GM12864 (cell line): ENCODE results near the gene EVPL.
"Not testable (repeated sequence)": the region's sequence is repeated elsewhere in the genome, so short reads cannot be mapped to it uniquely, and the experiment has no call there.

ENCODE experiments used
- DNase-seq: peaks from one replicate; pipeline ENCODE4 v3.0.0-alpha.2; 2011; ENCODE audit warnings: low read depth
- H3K4me3 ChIP-seq: 2 replicates; pipeline ENCODE4 v1.5.1; 2011; ENCODE audit warnings: mild to moderate bottlenecking, low read depth, low read length, control low read depth
- TF ChIP-seq, protein P1 (sequence below): IDR thresholded peaks from 2 replicates; pipeline ENCODE4 v1.5.1; 2011; ENCODE audit warnings: low read depth, mild to moderate bottlenecking, moderate library complexity, low read length, control low read depth, inconsistent platforms; ENCODE audit errors: missing control alignments

EVPL gene

DNA sequence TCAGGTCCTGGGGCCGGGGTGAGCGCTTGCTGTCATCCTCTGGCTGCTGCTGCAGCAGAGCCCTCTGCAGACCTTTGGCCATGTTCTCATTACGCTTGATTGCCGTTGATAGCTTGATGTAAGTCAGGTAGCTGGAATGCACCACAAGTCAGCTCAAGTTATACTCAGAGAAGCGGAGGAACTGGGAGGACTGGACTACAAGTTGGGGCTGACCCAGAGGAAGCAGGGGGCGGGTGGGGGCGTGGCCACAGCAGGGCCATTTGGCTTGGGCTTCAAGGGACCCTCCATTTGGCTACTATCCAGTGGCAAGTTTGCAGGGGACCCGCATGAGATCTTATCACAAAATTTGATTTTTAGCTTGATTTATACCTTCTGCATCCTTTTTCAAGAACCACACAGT is 19.0 kb upstream of the EVPL start:
- TF ChIP-seq, protein P1, sequence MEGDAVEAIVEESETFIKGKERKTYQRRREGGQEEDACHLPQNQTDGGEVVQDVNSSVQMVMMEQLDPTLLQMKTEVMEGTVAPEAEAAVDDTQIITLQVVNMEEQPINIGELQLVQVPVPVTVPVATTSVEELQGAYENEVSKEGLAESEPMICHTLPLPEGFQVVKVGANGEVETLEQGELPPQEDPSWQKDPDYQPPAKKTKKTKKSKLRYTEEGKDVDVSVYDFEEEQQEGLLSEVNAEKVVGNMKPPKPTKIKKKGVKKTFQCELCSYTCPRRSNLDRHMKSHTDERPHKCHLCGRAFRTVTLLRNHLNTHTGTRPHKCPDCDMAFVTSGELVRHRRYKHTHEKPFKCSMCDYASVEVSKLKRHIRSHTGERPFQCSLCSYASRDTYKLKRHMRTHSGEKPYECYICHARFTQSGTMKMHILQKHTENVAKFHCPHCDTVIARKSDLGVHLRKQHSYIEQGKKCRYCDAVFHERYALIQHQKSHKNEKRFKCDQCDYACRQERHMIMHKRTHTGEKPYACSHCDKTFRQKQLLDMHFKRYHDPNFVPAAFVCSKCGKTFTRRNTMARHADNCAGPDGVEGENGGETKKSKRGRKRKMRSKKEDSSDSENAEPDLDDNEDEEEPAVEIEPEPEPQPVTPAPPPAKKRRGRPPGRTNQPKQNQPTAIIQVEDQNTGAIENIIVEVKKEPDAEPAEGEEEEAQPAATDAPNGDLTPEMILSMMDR, result no peak
- H3K4me3 ChIP-seq, result no peak overlapping the region
- DNase-seq, result no peak

DNA sequence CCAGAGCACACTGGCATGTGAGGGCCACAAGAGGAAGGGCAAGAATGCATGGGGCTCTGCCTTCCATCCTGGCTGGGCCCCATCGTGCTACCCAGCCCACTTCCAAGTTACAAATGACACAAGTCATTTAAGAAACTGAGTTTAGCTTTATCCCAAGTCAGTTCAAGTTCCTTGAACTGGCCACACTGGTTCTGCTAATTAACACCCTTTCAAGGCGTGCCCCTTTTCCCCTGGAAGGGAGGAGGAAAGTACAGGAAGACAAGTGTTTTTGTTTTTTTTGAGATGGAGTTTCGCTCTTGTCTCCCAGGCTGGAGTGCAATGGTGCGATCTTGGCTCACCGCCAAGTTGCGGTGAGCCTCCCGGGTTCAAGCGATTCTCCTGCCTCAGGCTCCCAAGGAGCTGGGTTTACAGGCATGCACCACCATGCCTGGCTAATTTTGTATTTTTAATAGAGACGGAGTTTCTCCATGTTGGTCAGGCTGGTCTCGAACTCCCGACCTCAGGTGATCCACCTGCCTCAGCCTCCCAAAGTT is 17.4 kb upstream of the EVPL start:
- not testable (repeated sequence) for H3K4me3 ChIP-seq, DNase-seq

DNA sequence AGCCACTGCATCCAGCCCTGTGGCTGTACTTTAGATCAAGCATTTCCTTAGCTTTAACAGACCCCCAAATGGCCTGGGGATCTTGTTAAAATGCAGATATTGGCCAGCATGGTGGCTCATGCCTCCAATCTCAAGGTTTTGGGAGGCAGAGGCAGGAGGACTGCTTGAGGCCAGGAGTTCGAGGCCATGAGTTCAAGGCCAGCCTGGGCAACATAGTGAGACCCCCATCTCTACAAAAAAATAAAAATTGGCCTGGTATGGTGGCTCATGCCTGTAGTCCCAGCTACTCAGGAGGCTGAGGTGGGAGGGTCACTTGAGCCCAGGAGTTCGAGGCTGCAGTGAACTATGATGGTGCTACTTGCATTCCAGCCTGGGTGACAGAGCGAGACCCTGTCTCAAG is 15.8 kb upstream of the EVPL start:
- not testable (repeated sequence) for DNase-seq, H3K4me3 ChIP-seq

DNA sequence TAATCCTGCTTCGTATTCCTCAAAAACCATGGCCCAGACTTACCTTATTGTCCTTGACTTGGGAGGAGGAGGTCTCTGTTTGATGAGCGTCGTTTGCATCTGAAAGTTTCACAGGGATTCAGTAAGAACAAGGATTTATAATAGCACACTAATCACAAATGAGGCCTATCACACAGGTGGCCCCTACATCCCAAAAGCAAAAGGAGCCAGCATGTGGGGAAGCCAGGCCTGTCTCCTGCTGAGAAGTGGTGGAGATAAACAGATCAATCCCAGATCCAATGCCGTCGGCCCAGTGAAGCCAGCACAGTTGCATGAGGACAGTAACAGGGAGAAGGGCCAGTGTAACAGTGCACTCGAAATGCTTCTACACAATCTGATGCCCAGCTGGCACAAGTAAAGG is 13.3 kb upstream of the EVPL start:
- no peak for DNase-seq
- no peak overlapping the region for H3K4me3 ChIP-seq
- TF ChIP-seq, protein P1, result no peak

DNA sequence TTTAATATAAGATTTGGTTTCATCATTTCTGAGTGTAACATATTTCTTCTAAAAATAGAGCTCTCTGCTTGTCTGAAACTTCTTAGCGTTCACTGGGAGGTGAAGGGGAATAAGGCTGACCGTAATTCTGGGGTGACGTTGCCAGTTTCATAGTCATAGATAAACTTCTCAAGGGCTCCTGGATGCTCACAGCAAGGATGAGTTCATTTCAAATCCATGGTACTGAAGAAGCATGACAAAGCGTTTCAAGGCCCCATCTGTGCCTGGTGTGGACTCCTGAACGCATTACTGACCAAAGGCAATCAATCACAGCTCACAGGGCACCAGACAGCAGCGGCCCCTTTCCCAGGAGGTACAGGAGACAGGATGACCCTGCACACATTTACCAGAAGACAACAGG is 12.0 kb upstream of the EVPL start:
- H3K4me3 ChIP-seq, result no peak overlapping the region
- no peak for DNase-seq
- TF ChIP-seq, protein P1, result no peak

DNA sequence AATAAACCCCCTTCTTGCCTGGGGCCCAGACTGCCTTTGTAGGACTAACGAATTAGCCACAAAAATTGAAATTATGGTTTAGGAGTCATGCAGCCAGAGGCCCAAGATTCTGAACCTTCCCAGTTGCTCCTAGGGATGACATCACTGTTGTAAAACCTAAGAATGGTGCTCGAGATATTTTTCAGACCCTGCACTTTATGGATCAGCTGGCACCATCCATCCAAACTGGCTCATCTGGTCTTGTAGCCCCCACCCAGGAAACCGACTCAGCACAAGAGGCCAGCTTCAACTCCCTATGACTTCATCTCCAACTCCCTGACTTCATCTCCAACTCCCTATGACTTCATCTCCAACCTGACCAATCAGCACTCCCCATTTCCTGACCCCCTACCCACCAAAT is 10.9 kb upstream of the EVPL start:
- DNase-seq, result no peak
- TF ChIP-seq, protein P1, result no peak
- no peak overlapping the region for H3K4me3 ChIP-seq

DNA sequence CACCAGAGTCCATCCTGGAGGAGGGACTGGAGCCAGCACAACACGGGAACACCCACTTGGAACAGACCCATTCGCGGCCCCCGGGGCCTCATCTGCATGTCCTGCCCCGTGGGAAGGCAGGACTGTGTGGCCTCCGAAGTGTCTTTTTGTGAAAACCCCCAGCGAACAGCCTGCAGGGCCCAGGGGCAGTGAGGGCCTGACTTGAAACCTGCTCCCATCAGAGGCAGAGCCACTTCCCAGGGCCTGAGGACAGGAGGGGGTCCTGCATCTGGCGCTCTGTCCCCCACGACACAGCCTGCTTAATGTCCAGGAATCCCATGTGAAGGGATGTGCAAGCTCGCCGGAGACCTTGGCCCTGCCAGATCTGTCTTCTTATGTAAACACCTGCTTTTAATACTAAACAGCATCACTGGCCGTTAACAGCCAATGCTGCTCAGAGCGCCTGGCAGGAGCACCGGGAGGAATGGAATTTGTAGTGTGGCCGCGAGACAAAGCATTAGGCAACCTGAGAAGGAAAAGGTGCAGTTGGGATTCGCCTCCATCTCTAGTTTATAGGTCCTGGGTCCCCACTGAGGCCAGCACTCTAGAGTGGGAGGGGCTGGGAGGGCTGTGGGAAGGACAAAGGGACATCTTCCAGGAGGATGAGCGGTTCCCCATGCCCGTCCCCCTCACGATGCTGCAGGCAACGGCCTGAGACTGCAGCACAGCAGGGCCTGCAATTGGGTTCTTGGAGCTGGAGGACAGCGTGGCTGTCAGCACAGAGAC is 9.6 kb upstream of the EVPL start:
- no peak for DNase-seq
- TF ChIP-seq, protein P1, result no peak
- H3K4me3 ChIP-seq, result no peak overlapping the region
